AG20443 (cell line): ENCODE results near the gene FBRSL1.
"Not testable (repeated sequence)": the region's sequence is repeated elsewhere in the genome, so short reads cannot be mapped to it uniquely, and the experiment has no call there.

Experiments
- DNase-seq: peaks from one replicate; pipeline ENCODE4 v3.0.0; 2012; ENCODE audit warnings: low spot score, mixed read lengths

Gene FBRSL1

DNA sequence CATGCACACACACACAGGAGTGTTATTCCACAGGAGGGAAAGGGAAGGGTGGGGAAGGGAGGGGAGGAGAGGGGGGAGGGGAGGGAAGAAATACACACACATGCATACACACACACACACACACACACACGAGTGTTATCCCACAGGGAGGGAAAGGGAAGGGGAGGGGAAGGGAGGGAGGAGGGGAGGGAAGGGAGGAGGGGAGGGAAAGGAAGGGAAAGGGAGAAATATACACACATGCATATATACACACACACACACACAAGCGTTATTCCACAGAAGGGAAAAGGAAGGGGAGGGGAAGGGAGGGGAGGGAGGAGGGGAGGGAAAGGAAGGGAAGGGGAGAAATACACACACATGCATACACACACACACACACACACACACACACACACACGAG, 19.6 kb upstream of the FBRSL1 start:
- no peak for DNase-seq

DNA sequence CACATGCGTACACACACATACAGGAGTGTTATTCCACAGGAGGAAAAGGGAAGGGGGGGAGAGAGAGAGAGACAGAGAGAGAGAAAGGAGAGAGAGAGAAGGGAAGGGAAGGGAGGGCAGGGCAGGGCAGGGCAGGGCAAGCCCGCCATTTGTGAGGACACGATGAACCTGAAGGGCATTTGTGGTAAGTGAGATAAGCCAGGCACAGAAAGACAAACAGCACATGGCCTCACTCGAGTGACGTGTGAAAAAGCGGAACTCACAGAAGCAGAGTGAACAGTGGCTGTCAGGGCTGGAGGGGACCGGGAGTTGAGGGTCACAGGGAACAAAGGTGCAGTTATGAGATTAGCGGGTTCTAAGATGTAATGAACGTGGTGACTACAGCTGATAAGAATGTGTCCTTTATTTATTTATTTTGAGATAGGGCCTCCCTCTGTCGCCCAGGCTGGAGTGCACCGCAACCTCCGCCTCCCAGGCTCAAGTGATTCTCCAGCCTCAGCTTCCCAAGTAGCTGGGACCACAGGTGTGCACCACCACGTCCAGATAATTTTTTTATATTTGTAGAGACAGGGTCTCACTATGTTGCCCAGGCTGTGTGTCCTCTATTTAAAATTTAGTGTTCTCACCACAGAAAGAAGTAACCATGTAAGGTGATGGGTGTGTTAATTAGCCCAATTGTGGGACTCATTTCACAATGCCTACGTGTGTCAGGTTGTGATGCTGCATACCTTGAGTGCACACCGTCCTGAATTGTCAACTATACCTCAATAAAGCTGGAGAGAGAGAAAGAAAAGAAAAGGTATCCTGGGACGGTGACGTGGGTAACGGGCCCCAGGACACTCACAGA, 18.7 kb upstream of the FBRSL1 start:
- no peak for DNase-seq

- no peak for DNase-seq
Observed at GRCh38 chr12:132471858-132472255, 18.1 kb upstream of the FBRSL1 start.

DNA sequence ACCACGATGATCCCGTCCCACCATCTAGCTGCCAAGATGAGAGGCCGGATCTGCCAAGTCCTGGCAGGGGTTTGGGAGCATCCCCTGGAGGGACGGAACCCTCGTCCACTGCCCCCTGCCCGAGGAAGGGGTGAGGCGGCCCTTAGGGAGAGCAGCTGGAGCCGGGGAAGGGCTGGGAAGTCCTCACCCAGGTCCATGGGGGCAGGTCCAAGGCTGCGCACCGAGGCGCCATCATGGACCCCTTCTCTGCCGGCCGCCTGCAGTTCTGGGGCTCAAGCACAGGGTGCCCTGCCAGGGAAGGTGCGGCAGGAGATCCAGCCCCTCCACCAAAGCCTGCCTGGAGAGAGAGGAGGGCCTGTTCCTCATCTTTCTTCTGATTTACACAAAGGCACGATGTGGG, 17.6 kb upstream of the FBRSL1 start:
- no peak for DNase-seq

DNA sequence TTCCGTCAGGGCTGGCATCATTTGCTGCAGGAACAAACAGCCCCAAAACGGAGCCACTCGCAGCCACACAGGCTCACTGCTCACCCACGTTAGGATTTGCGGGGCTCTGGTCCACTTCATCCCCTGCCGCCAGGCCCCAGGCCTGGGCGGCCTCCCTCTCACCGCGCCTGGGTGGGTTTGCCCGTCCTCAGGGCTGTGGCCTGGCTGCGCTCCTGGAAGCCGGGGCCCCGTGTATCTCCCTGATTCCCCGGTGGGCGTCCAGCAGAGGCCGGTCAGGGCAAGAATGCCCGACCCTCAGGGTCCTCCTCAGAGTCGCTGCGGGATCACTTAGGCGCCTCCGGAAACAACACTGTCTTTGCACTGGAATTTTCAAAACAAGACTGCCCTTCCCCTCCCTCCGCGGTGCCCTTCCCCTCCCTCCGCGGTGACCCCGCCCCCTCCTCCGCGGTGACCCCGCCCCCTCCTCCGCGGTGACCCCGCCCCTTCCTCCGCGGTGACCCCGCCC, 15.7 kb upstream of the FBRSL1 start:
- DNase-seq: no peak

DNA sequence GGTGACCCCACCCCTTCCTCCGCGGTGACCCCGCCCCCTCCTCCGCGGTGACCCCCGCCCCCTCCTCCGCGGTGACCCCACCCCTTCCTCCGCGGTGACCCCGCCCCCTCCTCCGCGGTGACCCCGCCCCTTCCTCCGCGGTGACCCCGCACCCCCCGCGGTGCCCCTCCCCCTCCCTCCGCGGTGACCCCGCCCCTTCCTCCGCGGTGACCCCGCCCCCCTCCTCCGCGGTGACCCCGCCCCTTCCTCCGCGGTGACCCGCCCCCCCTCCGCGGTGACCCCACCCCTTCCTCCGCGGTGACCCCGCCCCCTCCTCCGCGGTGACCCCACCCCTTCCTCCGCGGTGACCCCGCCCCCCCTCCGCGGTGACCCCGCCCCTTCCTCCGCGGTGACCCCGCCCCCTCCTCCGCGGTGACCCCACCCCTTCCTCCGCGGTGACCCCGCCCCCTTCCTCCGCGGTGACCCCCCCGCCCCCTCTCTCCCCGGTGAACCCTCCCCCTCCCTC, 15.1 kb upstream of the FBRSL1 start:
- not testable (repeated sequence) for DNase-seq

GRCh38 chr12:132475304-132476037, 14.5 kb upstream of the FBRSL1 start:
- no peak for DNase-seq

DNA sequence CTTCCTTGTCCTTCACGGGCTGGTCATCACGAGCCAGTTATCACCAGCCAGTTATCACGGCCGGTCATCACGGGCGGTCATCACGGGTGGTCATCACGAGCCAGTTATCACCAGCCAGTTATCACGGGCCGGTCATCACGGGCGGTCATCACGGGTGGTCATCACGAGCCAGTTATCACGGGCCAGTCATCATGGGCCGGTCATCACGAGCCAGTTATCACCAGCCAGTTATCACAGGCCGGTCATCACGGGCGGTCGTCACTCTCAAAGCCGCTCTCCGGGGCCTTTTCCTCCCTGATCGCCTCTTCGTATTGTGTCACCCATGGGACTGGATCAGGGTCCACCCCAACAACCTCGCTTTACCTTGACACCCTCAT, 13.9 kb upstream of the FBRSL1 start:
- no peak for DNase-seq

DNA sequence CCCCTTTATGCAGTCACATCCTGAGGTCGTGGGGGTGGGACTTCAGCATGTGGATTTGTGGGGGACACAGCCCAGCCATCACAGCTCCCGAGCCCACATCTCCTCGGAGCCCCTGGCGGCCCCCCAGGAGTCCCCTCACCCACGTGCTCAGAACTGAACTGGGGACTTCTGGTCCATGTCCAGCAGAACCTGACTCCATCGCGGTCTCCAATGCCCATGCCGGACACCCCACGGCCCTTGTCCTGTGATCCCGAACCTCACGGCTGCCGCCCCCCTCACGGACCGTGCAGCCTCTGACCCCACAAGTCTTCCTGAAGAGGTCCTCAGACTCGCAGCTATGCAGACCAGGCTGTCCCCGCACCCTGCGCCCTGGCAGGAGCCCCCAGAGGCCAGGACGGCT, 13.5 kb upstream of the FBRSL1 start:
- DNase-seq: no peak

DNA sequence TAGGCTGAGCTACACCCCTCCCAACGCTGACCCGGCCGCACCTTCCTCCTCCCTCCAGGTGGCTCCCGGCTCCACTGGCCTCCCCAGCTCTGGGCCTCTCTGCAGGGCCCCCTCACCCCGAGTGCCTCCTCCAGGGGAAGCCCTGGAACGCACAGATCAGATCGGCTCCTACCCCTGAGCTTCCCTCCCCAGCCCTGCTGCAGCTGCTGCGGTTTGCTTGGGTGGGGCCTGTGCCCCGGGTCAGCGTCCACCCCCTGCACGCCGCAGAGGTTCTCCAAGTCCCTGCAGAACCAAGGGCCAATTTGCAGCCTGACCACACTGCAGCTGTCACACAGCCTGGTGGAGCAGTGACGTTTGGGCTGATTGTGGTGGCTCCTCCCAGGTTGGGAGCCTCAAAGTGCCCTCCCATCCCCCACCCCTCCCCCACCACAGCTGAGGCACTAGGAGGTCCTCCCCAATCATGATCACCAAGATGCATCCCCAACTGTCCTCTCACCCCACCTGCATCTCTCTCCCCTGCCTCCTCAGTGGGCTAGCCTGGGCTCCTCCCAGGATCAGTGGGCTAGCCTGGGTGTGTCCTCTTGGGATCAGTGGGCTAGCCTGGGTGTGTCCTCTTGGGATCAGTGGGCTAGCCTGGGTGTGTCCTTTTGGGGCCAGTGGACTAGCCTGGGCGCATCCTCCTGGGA, 12.8 kb upstream of the FBRSL1 start:
- DNase-seq: no peak

DNA sequence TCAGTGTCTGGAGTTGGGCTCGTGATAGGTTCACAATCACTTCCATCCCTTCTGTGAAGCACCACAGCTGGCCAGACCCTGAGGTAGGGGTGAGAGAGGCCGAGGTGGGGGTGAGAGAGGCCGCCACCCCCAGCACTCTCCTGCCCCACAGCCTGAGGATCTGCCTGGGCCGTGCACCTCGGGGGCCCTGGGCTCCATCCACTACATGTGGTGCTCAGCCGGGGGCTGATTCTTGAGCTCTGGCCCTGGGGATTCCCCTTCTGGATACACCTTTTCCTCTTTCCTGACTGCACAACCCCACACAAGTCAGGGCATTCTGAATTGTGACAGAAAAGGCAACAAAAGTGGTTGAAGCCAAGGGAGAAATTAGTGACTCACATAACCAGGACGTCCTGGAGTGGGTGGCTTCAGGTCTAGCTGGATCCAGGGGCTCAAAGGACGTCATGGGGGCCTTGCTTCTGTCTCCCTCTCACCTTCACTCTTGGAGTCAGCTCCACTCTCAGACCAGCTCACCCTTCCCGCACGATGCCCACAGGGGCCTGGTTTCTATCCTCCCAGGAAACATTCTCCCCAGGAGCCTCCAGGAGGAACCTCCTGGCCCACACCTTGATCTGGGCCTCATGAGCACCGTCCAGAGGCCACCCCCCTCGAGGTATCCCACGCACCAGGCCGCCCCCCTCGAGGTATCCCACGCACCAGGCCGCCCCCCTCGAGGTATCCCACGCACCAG, 12.1 kb upstream of the FBRSL1 start:
- no peak for DNase-seq

DNA sequence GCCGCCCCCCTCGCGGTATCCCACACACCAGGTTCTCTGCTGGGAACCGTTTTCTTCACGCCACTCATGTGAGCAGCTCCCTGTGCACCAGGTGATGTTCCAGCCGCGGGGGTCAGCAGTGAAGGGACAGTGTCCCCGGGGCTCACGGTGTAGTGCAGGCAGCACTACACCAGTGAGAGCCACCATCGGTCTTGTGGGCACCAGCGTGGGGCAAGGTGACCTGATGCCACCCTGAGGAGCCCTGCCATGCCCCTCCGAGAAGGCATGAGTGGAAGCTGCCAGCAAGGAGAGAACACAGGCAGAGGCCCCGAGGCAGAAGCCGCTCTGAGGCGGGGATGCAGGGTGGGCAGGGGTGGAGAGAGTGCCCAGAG, 11.5 kb upstream of the FBRSL1 start:
- DNase-seq: no peak

DNA sequence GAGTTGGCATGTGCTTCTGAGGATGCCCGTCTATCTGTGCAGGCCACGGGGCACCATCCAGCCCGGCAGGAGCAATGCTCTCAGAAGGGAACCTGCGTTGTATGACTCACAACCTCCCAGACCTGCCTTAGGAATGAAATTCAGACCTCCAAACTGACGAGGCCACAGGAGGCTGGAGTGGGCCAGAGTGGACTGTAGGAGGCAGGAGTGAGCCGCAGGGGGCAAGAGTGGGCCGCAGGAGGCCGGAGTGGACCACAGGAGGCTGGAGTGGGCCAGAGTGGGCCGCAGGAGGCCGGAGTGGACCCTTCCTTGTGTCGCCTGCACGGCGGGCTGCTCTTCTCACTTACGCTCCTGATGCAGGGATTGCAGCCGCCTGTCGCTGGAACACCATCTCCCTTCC, 11.1 kb upstream of the FBRSL1 start:
- no peak for DNase-seq

GRCh38 chr12:132479291-132479690, 10.7 kb upstream of the FBRSL1 start:
- DNase-seq: no peak

- DNase-seq: no peak
Observed at GRCh38 chr12:132479938-132480622, 9.9 kb upstream of the FBRSL1 start.

GRCh38 chr12:132480623-132481132, 9.3 kb upstream of the FBRSL1 start:
- no peak for DNase-seq

DNA sequence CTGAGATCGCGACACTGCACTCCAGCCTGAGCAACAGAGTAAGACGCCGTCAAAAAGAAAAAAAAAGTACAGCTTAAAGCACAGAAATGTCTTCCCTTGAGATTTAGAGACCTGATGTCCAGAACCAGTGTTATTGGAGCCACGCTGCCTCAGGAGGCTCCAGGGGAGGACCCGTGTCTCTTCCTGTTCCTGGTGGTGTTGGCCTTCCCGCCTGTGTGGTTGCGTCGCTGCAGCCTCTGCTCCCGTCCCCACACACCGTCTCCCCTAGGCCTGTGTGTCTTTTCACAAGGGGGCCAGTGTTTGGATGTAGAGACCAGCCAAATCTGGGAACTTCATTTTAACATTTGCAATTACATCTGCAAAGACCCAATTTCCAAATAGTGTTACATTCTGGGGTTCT, 8.6 kb upstream of the FBRSL1 start:
- DNase-seq: no peak

GRCh38 chr12:132481771-132482745, 7.9 kb upstream of the FBRSL1 start:
- no peak for DNase-seq

DNA sequence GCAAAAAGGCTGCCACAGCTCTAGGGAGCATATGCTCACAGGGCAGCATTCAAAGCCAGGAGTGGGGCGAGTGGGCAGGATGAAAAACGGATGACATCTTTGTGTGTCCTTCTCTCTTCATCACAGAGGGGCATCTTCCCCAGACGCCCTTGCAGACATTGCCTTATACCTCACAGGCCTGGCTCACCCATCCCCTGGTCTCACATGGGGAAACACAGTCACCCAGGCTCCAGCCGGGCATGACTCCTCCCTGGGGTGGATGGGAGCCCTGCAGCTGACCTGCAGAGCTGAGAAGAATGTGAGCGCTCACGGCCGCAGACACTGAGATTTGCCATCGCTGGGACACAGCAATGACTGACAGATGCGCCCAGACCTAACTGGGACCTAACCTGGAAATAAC, 7.2 kb upstream of the FBRSL1 start:
- DNase-seq: no peak

DNA sequence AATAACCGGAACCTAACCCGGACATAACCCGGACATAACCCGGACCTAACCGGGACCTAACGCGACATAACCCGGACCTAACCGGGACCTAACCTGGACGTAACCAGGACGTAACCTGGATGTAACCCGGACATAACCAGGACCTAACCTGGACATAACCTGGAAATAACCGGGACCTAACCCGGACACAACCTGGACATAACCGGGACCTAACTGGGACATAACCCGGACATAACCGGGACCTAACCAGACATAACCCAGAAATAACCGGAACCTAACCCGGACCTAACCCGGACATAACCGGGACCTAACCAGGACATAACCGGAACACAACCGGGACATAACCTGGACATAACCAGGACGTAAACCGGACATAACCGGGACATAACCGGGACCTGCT, 6.7 kb upstream of the FBRSL1 start:
- no peak for DNase-seq
